HG02852 (cell line): ENCODE data around the gene USP6NL.
A peak's percentile ranks its signal among the peaks of the same experiment; 100 is the strongest.
"Not testable (repeated sequence)": the region's sequence is repeated elsewhere in the genome, so short reads cannot be mapped to it uniquely, and the experiment has no call there.

Experiments used
- ATAC-seq: cut with Tn5 transposase; IDR thresholded peaks from one replicate; pipeline ENCODE4 v1.9.1; 2021; ENCODE audit warnings: mild to moderate bottlenecking, moderate library complexity; ENCODE audit not compliant: unreplicated experiment

Gene USP6NL

GRCh38 chr10:11611248-11612020, at the start of gene USP6NL:
Gene USP6NL, minus strand, starts transcription at chr10:11611650. Its CDS starts 14,016 bp downstream, at chr10:11597634.
- ATAC-seq, result peak; percentile 55

DNA sequence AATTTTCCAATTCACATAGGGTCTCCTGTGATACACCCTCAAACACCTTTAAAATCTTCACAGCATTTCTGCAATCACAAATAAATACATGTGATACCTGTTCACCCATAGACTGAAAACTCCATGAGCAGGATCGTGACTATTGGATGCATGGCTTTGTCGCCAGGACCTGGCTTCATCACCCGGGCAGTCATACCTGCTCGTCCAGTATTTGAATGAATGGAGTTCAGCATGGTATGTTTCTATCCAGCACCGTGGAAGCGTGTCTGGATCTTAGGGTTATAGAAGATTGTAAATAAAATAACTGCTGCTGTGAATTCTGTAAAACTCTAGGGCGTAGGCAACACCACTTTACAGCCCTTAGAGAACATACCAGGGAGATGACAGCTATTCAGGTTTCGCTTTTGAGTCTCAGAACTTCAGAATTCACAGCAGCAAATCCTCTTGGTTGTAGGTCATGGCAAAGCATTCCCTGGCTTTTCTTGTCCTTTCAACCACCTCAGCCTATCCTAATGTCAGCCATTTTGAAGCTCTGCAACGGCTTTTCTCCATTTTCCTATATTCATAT, 47.4 kb upstream of the USP6NL start:
- ATAC-seq, result no peak

DNA sequence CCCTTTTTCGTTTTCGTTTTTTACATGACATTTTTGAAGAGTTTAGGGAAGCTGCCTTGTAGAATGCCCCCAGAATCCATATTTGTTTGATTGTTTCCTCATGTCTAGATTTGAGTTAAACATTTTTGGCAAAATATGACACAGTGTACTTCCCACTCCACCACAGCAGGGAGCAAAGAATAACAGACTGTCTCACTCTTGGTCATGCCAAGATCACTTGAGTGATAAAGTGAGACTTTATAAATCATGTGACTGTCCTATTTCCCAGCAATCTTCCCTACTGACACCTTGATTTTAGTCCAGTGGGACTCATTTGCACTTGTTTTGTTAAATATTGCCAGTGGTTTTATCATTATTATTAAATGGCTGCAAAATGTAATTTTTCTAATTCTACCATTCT, 44.4 kb upstream of the USP6NL start:
- ATAC-seq, result no peak

- no peak for ATAC-seq
These were observed 43.2 kb upstream of the USP6NL start for GRCh38 chr10:11654659-11655058.

GRCh38 chr10:11653758-11654471, 42.5 kb upstream of the USP6NL start:
- no peak for ATAC-seq

DNA sequence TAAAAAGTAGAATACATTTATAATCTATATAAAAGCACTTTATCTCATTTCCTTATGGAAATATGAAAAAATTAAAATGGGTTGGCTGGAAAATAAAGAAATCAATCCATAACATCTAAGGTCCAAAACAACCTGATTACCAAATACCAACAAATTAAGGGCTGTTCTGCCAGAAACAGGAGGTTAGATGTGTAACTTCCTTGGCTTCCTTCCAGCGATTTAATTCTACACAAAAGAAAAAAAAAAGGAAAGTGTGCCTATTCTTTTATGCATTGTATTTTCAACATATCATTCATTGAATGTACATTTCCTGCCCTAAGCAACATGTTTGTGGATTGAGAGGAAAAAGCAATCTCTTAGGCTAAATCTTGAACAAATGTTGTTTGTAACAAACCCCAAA, 36.2 kb upstream of the USP6NL start:
- ATAC-seq, result no peak

GRCh38 chr10:11646450-11646849, 35.0 kb upstream of the USP6NL start:
- no peak for ATAC-seq

GRCh38 chr10:11643039-11643438, 31.6 kb upstream of the USP6NL start:
- no peak for ATAC-seq

- ATAC-seq, result no peak
These were observed 31.1 kb upstream of the USP6NL start for GRCh38 chr10:11642566-11642965.

DNA sequence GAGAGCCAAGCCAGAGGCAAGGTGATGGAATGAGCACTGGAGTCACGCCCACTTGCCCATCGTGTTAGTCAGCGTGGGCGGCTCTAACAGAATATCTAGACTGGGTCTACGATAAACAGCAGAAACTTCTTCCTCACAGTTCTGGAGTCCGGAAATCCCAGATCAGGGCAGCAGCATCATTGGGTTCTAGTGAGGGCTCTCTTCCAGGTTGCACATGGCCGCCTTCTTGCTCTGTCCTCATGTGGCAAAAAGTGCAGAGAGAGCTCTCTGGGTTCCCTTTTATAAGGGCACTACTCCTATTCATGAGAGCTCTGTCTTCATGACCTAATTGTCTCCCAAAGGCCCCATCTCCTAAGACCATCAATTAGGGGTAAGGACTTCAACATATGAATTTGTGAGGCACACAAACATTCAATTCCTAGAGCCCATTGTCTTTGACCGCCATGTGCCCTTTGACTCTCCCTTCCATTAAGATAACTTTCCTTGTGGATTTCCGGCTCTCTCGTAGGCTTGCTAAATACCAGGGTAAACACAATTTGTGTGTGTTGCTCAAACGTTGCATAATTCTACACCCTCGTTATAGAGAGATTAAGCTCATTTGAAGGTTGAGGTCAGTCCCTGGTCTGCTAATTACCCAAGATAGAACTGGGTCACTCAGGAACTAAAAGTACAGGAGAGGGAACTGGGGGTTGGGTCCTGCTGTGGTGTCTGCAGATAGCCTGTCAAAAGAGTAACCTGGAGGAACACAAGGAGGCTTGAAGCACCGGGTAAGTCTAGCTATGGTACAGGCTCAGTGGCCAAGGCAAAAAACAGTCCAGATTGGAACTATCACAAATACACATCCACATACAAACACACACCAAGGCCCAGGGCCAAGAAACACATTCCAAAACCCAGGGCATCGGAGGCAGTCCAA, 28.7 kb upstream of the USP6NL start:
- no peak for ATAC-seq

DNA sequence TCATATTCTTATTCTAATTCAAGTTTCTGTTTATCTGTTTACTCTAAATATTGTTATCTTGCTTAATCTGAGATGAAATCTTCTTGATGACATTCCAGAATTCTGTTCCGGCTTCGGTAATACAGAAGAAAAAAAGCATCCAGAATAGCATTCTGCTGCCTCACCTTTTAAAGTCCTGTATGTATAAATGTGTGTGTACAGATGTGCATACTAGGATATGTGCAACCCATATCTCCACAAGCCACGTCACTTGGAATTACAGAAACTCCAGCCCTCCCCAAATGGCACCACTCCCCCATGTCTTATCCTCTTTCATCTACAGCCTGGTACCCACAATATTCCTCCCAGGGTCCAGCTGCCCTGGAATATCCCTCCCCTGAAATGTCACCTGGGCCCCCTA, 27.9 kb upstream of the USP6NL start:
- no peak for ATAC-seq

GRCh38 chr10:11638055-11638698, 26.7 kb upstream of the USP6NL start:
- peak; percentile 95 for ATAC-seq

DNA sequence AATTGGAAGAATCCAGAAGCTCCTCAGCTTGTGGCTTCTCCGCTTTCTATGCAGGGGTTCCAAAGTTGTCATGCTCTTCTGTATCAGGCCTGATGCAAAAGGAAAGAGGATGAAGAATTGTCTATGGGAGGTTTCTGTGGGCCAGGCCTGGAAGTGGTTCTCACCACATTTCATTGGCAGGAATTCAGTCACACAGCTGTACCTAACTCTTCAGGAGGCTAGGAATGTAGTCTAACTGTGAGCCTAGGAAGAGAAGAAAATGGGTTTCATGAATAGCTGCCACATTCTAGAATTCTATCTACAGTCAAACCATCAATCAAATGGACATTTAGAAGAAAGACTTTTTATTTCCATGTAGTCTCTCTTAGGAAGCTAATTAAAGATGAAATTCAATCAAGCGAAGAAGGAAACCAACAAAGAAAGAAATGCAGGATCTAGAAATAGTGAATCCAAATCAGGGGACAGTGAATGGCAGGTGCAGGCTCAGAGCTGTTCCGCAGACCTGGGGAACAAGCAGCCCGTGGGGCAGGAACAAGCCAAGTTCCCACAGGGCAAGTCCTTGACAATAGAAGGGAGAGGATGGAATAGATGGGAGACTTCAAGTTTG, 25.4 kb upstream of the USP6NL start:
- ATAC-seq, result no peak

GRCh38 chr10:11631890-11632587, 20.6 kb upstream of the USP6NL start:
- ATAC-seq, result peak; percentile 94

DNA sequence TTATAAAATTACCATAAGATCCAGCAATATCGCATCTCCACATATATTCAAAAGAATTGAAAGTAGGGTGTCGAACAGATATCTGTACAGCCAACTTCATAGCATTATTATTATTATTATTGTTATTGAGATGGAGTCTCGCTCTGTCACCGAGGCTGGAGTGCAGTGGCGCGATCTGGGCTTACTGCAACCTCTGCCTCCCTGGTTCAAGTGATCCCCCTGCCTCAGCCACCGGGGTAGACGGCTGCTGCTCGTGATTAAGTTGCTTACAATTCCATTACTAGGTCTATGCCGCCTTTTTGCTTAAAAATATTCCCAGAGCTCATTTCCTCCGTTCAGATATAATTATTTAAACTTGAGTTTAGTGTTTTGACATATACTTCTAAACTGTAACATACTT, 19.8 kb upstream of the USP6NL start:
- ATAC-seq, result no peak

GRCh38 chr10:11629731-11630130, 18.3 kb upstream of the USP6NL start:
- no peak for ATAC-seq

GRCh38 chr10:11627941-11628340, 16.5 kb upstream of the USP6NL start:
- not testable (repeated sequence) for ATAC-seq

- no peak for ATAC-seq
These were observed 14.6 kb upstream of the USP6NL start for GRCh38 chr10:11626071-11626470.

DNA sequence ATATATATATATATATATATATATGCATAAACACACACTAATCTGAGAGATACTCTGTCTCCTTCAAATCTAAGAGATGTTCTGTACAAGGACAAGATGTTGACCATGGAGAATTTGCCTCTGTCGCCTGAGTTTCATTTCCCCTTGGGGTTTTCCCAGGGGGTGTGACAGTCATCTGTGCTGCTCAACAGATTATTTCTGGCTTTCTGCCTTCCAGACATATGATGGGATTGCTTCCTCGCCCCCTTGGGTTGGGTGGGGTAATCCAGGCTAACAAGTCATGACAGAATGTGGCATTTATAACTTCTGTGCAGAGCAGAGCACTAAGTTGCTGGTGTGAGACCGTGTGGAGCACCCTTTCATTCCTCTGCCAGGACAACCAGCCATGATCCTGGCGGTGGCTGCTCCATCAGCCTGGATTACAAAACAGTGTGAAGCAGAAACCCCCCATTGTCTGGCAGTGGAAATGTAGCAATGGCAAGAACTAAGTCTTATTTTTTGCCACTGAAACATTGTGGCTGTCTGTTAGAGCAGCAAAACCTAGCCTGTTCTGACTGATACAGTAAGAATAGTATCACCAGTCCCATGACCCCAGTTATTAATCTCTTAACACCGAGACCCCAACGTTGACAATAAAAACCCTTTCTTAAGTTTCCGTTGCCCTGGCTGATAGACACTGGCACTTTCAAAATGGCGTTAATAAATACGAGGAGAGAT, 13.7 kb upstream of the USP6NL start:
- ATAC-seq, result peak; percentile 94
